ENCODE results near the gene OGFR. TPM values are rescaled to one million over a fixed set of nuclear protein-coding genes. Genes with fewer than 3 reads are reported as not detected.
A peak's percentile ranks its signal among the peaks of the same experiment; 100 is the strongest.

The OGFR gene
- total and polyA plus RNA-seq, 2 donors (not counting 1 experiment from before 2014, with no cell fraction given) = 71.7 to 102 TPM

DNA sequence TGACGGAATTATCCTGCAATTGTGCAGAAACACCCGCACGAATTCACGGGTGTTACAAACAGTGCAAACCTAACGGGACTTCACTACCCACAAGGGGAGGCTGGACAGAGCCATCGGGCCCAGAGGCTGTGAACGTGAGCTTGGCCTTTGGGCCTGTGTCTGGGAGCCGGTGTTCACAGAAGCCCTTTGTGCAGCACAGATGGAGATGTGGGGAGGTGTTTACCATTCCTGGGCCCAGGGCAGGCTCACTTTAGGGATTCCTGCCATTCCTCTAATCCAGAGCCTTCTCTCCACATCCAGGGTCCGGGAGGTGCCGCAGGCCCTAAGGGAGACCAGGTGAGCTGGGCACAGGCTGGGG, 27.2 kb downstream of the OGFR start:
- POLR2A ChIA-PET = interaction anchor here (0.5 to 1.0 kb wide), 2 partner anchors 9 to 38 kb away, joined by 3 read pairs; no protein-coding TSS in a partner anchor

More for the DNA sequence above, 27.2 kb downstream of the OGFR start:
- H3K27ac ChIP-seq (ENCODE audit: low read length in 2 of 2) = no peak overlapping the region
- no peaks in the 10 kb centered on the region for H4K20me1 ChIP-seq (ENCODE audit: control insufficient read depth, insufficient read depth, low read length, poor library complexity, severe bottlenecking)
- TF ChIP-seq, protein P1, sequence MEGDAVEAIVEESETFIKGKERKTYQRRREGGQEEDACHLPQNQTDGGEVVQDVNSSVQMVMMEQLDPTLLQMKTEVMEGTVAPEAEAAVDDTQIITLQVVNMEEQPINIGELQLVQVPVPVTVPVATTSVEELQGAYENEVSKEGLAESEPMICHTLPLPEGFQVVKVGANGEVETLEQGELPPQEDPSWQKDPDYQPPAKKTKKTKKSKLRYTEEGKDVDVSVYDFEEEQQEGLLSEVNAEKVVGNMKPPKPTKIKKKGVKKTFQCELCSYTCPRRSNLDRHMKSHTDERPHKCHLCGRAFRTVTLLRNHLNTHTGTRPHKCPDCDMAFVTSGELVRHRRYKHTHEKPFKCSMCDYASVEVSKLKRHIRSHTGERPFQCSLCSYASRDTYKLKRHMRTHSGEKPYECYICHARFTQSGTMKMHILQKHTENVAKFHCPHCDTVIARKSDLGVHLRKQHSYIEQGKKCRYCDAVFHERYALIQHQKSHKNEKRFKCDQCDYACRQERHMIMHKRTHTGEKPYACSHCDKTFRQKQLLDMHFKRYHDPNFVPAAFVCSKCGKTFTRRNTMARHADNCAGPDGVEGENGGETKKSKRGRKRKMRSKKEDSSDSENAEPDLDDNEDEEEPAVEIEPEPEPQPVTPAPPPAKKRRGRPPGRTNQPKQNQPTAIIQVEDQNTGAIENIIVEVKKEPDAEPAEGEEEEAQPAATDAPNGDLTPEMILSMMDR (IDR thresholded peaks at IDR 0.05) = no peak
- no peak for TF ChIP-seq EZH2 (IDR thresholded peaks at IDR 0.05; ENCODE audit: borderline replicate concordance, insufficient read depth, low read depth, low read length, poor library complexity, severe bottlenecking)
- H2AFZ ChIP-seq (ENCODE audit: insufficient read depth, low read depth, low read length, poor library complexity, severe bottlenecking) = no peak overlapping the region
- H3K27me3 ChIP-seq (replicated peaks in 1 of 4; ENCODE audit: control extremely low read depth in 1 of 4, control insufficient read depth in 3 of 4, insufficient read depth in 4 of 4, low read length in 3 of 4) = no peaks in the 10 kb centered on the region
- H3K9me3 ChIP-seq (ENCODE audit: control extremely low read depth in 1 of 3, control insufficient read depth in 2 of 3, insufficient read depth in 1 of 3, low read length in 2 of 3) = no peaks in the 10 kb centered on the region
- peak overlapping the region; percentile 82 for H3K4me2 ChIP-seq (replicated peaks; ENCODE audit: low read depth, low read length, poor library complexity, severe bottlenecking)
- CTCF ChIA-PET = interaction anchor here (0.8 to 1.9 kb wide), 5 partner anchors 9 to 70 kb away, joined by 3 to 10 read pairs (median 4); no protein-coding TSS in a partner anchor
- peaks cover 25% of the 10 kb centered on the region for H3K4me1 Mint-ChIP-seq
- no peaks in the 10 kb centered on the region for H3K36me3 ChIP-seq (replicated peaks in 1 of 2; ENCODE audit: control extremely low read depth in 1 of 2, control insufficient read depth in 1 of 2, extremely low read depth in 1 of 2, insufficient read depth in 2 of 2, low read length in 1 of 2)
- H3K9ac ChIP-seq (ENCODE audit: low read length) = peak overlapping the region; percentile 11
- H3K79me2 ChIP-seq (ENCODE audit: control insufficient read depth, insufficient read depth, low read length) = no peaks in the 10 kb centered on the region
- H3K9me3 Mint-ChIP-seq (ENCODE audit: insufficient read depth) = no peaks in the 10 kb centered on the region
- DNase-seq (peak; percentile 10), ATAC-seq (ENCODE audit: low read depth) (no peak)
- H3K27me3 Mint-ChIP-seq = no peaks in the 10 kb centered on the region
- peaks cover 22 to 28% of the 10 kb centered on the region in 2 donors for H3K4me1 ChIP-seq (ENCODE audit: control insufficient read depth in 2 of 2, insufficient read depth in 2 of 2, low read length in 2 of 2)
- peak overlapping the region; percentile 24 for H3K4me3 Mint-ChIP-seq
- intact Hi-C loops (cut with micrococcal nuclease) = loop anchor here (2.0 kb wide), 1 partner anchor 37 kb away; no protein-coding TSS in a partner anchor
- WGBS (ENCODE audit: insufficient coverage) = 96% methylated on average over 7 of the region's 10 CpGs
- H3K4me3 ChIP-seq (ENCODE audit: control extremely low read depth in 1 of 5, extremely low read depth in 1 of 5, insufficient read depth in 1 of 5, low read depth in 2 of 5, low read length in 4 of 5) = peak overlapping the region in 2 of 5 experiments; percentile 36 to 49
- H3K27ac Mint-ChIP-seq = peak overlapping the region; percentile 59

All from B cell (primary cell).